ENCODE results near the gene ADAM17. TPM values are rescaled to one million over a fixed set of nuclear protein-coding genes. Genes with fewer than 3 reads are reported as not detected.

ADAM17 gene
- polyA plus RNA-seq, 3 donors from 2014 or later, result 6.3 to 14.9 (median 8.0) TPM

DNA sequence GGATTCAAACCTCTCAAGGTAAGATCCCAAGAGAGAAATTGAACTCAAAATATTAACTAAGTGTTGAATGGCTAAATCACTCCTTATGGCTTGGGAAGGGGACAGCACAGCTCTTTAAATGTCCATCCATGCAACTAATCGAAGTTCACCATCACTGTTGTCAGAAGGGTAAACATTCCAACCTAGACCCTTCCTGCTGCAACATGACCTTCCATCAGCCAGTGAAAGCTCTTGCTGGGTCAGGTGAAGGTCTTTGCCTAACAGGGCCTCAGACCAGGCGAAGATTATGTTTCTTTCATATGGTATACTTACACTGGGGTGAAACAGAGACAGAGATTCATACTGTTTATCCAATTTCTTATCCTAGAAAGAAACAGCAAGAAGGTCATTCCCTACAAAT is 64.8 kb downstream of the ADAM17 start:
- DNase-seq, result no peak
- Mint-ChIP-seq H3K27ac (peak overlapping the region in 4 of 6 donors; percentile 5 to 73 (median 32)), H3K36me3 (peaks cover 10 to 49% (median 28%) of the 10 kb centered on the region in 3 donors), H3K4me3 (no peak overlapping the region), H3K27me3 (ENCODE audit: low read depth in 3 of 3) (peaks cover 0 to 2% (median 0%) of the 10 kb centered on the region in 3 donors), H3K9me3 (no peaks in the 10 kb centered on the region), H3K4me1 (no peaks in the 10 kb centered on the region)

DNA sequence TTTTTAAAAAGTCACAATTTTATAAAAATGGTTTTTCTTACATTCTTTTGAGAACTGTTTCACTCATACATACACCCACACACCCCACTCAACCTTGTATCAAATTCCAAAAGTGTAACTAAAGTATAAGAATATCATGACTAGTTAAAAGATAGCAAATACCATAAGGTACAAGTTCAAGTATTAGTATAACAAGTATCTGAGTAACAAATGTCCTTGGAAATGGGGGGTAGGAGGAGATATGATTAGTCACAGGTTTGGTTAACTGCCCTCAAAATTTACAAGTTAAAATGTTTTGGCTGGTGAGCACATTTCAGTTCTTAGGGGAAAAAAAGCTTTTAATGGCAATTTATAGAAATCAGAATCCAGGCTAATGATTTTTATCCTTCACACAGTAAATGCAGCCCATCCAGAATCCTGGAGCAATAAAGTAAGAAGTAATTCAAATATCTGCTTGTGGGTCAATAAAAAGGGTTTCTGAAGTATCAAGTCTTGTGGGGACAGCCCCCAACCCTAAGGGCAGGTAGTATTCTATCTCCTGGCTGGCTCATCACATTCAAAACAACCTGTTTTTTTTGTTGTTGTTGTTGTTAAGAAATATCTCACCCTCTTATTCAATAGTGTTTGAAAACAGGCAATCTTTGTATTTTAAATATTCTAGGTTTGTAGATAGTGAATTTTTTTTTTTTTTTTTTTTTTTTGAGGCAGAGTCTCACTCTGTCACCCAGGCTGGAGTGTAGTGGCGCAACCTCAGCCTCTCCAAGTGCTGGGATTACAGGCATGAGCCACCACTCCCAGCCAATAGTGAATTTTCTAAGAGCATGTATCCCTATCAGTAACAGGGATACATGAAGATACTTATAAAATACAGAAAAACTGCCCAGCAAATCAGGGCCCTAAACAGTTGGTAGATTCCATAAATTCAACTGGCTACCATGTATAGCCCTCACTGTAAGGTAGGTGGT is 66.8 kb downstream of the ADAM17 start:
- no peak for DNase-seq
- Mint-ChIP-seq H3K36me3 (peaks cover 5 to 61% (median 23%) of the 10 kb centered on the region in 3 donors), H3K27ac (peak overlapping the region in 4 of 6 donors; percentile 7 to 40 (median 25)), H3K27me3 (ENCODE audit: low read depth in 3 of 3) (peaks cover 0 to 2% (median 0%) of the 10 kb centered on the region in 3 donors), H3K9me3 (no peaks in the 10 kb centered on the region), H3K4me3 (no peak overlapping the region), H3K4me1 (no peaks in the 10 kb centered on the region)

DNA sequence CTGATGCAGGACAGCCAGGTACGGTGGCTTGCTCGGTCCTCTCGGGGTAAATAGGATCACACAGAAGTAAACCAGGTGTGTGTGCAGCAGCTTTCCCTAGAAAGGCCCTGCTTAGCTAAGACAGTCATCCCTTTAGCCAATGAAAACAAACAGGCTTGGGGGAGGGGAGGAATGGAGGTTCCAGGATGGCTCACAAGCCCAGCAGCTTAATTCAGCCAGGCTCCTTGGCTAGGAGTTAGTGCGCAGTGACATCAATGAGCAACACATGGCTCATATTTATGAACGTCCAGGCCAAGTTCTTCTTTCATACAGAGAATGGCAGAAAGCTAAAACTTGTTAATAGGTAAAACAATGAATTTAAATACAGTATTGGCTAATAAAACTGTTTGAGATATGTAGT is 71.1 kb downstream of the ADAM17 start:
- Mint-ChIP-seq H3K36me3 (peaks cover 5 to 59% (median 18%) of the 10 kb centered on the region in 3 donors), H3K4me3 (no peak overlapping the region), H3K9me3 (no peaks in the 10 kb centered on the region), H3K27me3 (ENCODE audit: low read depth in 3 of 3) (peaks cover 0 to 2% (median 0%) of the 10 kb centered on the region in 3 donors), H3K4me1 (peaks cover 2 to 14% of the 10 kb centered on the region in 2 donors), H3K27ac (no peak overlapping the region)
- DNase-seq, result no peak

DNA sequence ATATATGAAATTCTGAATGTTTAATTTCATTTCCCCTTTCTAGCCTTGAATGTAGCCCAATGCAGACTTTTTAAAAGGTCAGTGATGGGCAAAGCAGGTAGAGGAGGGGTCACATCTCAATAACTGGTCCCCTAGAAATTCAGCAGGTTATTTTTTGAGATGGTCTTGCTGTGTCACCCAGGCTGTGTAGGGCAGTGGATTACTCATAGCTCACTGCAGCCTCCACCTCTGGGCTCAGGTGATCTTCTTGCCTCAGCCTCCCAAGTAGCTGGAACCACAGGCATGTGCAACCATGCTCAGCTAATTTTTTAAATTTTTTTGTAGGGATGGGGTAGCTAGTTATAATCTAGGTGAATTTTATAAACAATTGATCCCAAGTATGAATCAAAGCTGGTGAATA is 72.5 kb downstream of the ADAM17 start:
- H3K9me3 Mint-ChIP-seq, result no peaks in the 10 kb centered on the region
- peaks cover 11 to 24% of the 10 kb centered on the region in 2 donors for H3K4me1 Mint-ChIP-seq
- H3K27me3 Mint-ChIP-seq (ENCODE audit: low read depth in 3 of 3), result peaks cover 0 to 2% (median 0%) of the 10 kb centered on the region in 3 donors
- no peak overlapping the region for H3K27ac Mint-ChIP-seq
- peaks cover 8 to 47% (median 10%) of the 10 kb centered on the region in 3 donors for H3K36me3 Mint-ChIP-seq
- no peak overlapping the region for H3K4me3 Mint-ChIP-seq
- no peak for DNase-seq

DNA sequence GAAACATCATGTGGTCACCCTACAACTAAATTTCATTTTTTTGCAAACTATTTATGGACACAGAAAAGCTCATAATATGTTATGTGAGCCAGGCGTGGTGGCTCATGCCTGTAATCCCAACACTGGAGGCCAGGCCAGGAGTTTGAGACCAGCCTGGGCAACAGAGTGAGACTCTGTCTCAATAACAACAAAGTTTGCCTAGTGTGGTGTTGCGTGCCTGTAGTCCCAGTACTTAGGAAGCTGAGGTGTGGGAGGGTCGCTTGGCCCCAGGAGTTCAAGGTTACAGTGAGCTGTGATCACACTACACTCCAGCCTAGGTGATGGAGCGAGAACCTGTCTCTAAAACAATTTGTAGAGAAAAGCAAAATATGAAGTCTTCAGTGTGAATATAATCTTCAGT is 75.5 kb downstream of the ADAM17 start:
- Mint-ChIP-seq H3K4me3 (no peak overlapping the region), H3K27ac (peak overlapping the region in 3 of 6 donors; percentile 31 to 78 (median 57)), H3K27me3 (ENCODE audit: low read depth in 3 of 3) (peaks cover 0 to 6% (median 0%) of the 10 kb centered on the region in 3 donors), H3K4me1 (peaks cover 32 to 48% of the 10 kb centered on the region in 2 donors), H3K9me3 (no peaks in the 10 kb centered on the region), H3K36me3 (peaks cover 0 to 30% (median 5%) of the 10 kb centered on the region in 3 donors)
- DNase-seq, result no peak

DNA sequence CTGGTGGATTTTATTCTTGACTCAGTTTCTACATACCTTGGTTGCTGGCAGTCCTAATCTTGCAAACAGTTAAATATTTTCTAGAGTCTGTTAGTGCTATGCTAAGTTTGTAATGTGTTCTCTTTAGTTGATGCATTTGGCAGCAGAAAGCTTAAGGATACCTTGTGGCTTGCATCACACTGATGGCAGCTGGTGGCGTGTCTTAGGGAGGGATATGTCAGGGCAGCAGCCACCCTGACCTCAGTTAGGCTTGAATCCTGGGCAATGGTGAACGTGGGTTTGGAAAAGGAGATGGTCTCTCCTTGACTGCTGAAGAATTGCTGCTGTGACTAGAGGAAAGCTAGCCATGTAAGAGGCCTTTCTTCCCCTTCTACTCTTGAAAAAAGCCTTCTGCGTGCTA is 77.1 kb downstream of the ADAM17 start:
- Mint-ChIP-seq H3K27ac (peak overlapping the region in 4 of 6 donors; percentile 1 to 61 (median 28)), H3K27me3 (ENCODE audit: low read depth in 3 of 3) (peaks cover 0 to 12% (median 0%) of the 10 kb centered on the region in 3 donors), H3K4me3 (no peak overlapping the region), H3K36me3 (peaks cover 0 to 15% (median 5%) of the 10 kb centered on the region in 3 donors), H3K9me3 (no peaks in the 10 kb centered on the region), H3K4me1 (peaks cover 37 to 55% of the 10 kb centered on the region in 2 donors)
- DNase-seq, result no peak

DNA sequence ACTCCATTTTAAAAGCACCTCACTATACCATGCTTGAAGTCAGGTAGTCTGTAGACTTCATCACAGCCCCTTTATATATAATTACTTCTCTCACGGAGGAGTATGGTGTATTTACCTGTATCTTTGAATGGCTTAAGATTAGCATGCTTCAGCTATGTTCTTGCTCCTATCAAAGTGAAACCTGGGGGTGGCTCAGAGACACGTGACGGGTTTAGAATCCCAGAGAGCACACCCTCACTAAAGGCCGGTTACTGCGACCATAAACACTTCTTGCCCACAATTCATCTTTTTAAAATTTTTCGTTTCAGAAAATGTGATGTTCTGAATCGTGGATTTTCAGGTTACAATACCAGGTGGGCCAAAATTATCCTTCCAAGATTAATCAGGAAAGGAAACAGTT is 77.7 kb downstream of the ADAM17 start:
- Mint-ChIP-seq H3K27ac (peak overlapping the region in 1 of 6 donors; percentile 45), H3K4me3 (no peak overlapping the region)
- no peak for DNase-seq

DNA sequence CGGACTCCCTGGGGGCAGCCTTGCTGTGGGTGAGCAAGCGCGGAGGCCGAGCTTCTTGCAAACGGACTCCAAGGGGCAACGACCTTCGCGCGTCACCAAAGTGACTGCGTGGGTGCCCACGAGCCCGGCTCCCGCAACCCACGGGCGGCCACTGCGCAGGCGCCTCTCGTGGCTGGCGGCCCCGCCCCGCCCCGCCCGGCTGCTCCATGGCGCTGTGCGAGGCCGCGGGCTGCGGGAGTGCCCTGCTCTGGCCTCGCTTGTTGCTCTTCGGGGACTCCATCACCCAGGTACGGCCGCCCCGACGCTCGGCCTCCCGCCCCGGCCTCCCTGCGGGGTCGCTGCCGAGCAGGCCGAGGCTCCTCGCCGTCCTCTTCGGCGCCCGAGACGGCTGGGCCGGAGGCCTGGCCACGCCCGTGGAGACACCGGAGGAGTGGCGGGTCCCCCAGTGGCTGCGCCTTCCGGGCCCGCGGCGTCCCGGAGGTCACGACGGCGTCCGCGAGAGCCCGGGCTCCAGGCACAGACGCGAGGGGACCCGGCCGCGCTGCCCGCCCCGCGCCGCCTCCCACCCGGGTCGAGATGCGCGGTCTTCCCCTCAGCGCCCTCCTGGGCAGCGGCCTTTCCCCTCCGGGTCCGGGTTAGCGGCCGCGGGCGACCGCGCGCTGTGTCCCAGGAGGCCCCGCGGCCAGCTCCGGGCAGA is 81.1 kb downstream of the ADAM17 start, which contains the start of gene IAH1:
IAH1 (plus strand) TSS at position 191 of the 697 bp plus-strand sequence; CDS start at position 207, 16 bp downstream.
- Mint-ChIP-seq H3K27ac (peak within 1 kb of the TSS; percentile 76 to 95 (median 90)), H3K36me3 (peaks cover 0 to 16% (median 10%) of the 10 kb centered on the region in 3 donors), H3K9me3 (no peaks in the 10 kb centered on the region), H3K4me1 (peaks cover 43 to 50% of the 10 kb centered on the region in 2 donors), H3K27me3 (ENCODE audit: low read depth in 3 of 3) (peaks cover 0 to 12% (median 0%) of the 10 kb centered on the region in 3 donors), H3K4me3 (peak within 1 kb of the TSS; percentile 82 to 88 (median 87))
- peak; percentile 75 to 83 (median 78) for DNase-seq

More for the DNA sequence above, 77.7 kb downstream of the ADAM17 start:
- H3K4me1 Mint-ChIP-seq, result peaks cover 43 to 62% of the 10 kb centered on the region in 2 donors
- H3K27me3 Mint-ChIP-seq (ENCODE audit: low read depth in 3 of 3), result peaks cover 0 to 12% (median 0%) of the 10 kb centered on the region in 3 donors
- peaks cover 0 to 18% (median 5%) of the 10 kb centered on the region in 3 donors for H3K36me3 Mint-ChIP-seq
- H3K9me3 Mint-ChIP-seq, result no peaks in the 10 kb centered on the region

DNA sequence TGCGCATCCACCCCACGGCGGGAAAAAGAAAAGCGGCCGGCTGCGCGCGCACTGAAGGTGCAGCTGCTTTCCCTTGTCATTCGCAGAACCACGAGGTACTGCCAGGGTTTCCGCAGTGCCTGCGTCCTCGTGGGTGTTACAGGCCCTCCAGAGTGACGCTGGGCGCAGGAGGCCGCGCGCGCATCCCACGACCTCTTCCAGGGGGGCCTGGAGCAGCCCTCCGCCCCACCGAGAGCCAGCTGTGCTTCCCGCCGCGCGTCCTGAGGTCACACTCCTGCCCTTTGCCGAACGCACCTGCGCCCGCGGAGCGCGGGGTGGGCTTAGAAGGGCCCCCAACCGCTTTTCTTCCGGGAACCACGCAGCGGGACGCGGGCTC is 81.7 kb downstream of the ADAM17 start:
- Mint-ChIP-seq H3K27me3 (ENCODE audit: low read depth in 3 of 3) (peaks cover 0 to 12% (median 0%) of the 10 kb centered on the region in 3 donors), H3K4me1 (peaks cover 43 to 45% of the 10 kb centered on the region in 2 donors), H3K27ac (peak overlapping the region; percentile 76 to 95 (median 90)), H3K36me3 (peaks cover 0 to 16% (median 5%) of the 10 kb centered on the region in 3 donors), H3K9me3 (no peaks in the 10 kb centered on the region), H3K4me3 (peak overlapping the region; percentile 79 to 88 (median 87))
- peak; percentile 60 to 79 (median 71) for DNase-seq

DNA sequence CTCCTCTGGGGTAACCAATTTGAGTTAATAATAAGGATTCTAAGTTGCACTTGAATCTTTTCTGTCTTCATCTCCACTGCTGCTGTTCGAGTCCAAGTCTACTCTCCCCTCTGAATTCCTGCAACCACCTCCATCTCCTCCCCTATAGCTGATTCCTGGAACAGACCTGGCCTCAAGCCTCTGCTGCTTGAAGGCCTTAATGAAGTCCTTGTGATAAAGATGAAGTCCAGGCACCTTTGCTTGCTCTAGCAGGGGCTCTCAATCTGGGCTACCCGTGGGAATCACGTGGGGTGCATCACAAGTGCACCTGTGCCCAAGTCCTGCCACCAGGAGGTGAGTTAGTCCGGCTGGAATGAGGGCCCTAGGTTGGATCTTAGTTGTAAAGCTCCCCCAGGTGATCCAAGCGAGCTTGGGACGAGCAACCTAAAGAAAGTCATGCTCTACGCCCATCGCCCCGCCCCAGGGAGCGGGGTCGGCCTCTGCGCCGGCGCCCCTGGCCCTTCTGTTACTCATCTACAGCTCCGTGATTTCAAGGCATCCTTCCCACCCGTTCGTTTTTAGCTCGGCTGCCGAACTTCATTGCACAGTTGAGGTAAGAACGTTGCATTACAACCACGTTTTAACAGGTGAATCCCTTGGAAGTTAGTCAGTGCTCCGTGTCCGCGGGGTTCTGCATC is 82.2 kb downstream of the ADAM17 start:
- peak overlapping the region; percentile 58 to 95 (median 89) for H3K27ac Mint-ChIP-seq
- peaks cover 38 to 41% of the 10 kb centered on the region in 2 donors for H3K4me1 Mint-ChIP-seq
- peak overlapping the region; percentile 79 to 88 (median 87) for H3K4me3 Mint-ChIP-seq
- peaks cover 0 to 16% (median 5%) of the 10 kb centered on the region in 3 donors for H3K36me3 Mint-ChIP-seq
- DNase-seq, result no peak
- peaks cover 0 to 12% (median 0%) of the 10 kb centered on the region in 3 donors for H3K27me3 Mint-ChIP-seq (ENCODE audit: low read depth in 3 of 3)
- H3K9me3 Mint-ChIP-seq, result no peaks in the 10 kb centered on the region

DNA sequence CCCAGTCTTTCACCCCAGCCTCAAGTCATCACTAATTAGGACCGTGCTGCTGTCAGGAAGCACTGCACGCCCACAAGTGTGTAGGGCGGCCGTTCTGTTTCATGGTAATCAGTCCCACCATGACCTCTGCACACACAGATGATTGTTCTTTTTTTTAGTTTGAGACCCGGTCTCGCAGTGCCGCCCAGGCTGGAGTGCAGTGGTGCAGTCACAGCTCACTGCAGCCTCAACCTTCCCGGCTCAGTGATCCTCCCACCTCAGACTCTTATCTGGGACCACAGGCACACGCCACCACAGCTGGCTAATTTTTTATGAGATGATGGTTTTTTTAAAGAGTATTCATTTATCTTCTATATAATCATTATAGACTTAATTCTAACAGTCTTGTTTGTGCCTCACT is 83.1 kb downstream of the ADAM17 start:
- peaks cover 34 to 40% of the 10 kb centered on the region in 2 donors for H3K4me1 Mint-ChIP-seq
- DNase-seq, result no peak
- H3K27ac Mint-ChIP-seq, result peak overlapping the region in 3 of 6 donors; percentile 76 to 95 (median 91)
- peaks cover 0 to 16% (median 5%) of the 10 kb centered on the region in 3 donors for H3K36me3 Mint-ChIP-seq
- peaks cover 0 to 12% (median 0%) of the 10 kb centered on the region in 3 donors for H3K27me3 Mint-ChIP-seq (ENCODE audit: low read depth in 3 of 3)
- H3K9me3 Mint-ChIP-seq, result no peaks in the 10 kb centered on the region
- peak overlapping the region; percentile 28 to 88 (median 79) for H3K4me3 Mint-ChIP-seq

DNA sequence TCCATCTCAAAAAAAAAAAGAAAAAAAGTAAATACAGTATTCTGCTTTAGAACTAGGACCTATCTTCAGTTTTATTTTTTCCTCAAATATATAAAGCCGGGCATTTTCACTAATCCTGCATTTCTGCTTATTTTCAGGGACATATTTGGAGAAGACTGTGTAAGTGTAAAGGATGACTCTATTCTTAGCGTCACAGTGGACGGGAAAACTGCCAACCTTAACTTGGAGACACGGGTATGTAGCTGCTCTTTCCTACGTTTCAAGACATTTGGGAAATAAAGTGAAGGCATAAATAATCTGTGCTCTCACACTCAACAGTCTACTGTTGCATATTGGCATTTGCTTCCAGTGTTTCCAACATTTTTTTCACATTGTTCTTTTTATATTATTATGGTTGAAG is 84.4 kb downstream of the ADAM17 start:
- H3K27ac Mint-ChIP-seq, result no peak overlapping the region
- H3K36me3 Mint-ChIP-seq, result peaks cover 0 to 21% (median 5%) of the 10 kb centered on the region in 3 donors
- peaks cover 24 to 27% of the 10 kb centered on the region in 2 donors for H3K4me1 Mint-ChIP-seq
- H3K27me3 Mint-ChIP-seq (ENCODE audit: low read depth in 3 of 3), result peaks cover 0 to 12% (median 0%) of the 10 kb centered on the region in 3 donors
- H3K9me3 Mint-ChIP-seq, result no peaks in the 10 kb centered on the region
- DNase-seq, result no peak
- no peak overlapping the region for H3K4me3 Mint-ChIP-seq

DNA sequence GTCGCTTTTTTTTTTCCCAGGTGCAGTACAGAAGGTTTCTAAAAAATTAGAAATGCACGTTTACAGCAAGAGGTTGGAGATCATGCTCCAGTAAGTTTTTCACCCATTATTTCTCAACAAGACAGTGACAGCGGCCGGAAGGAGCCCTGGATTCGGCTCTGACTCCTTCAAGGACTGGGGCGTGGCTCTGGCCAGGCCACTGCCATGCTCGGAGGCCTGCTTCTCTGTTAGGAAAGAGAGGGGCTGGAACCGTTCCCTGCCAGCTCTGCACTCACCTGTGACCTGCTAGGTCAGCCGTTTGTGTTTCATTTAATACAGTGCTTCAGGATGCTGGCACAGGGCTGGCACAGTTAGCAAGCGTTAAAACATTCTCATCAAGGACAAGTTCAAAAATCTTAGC is 87.9 kb downstream of the ADAM17 start:
- no peaks in the 10 kb centered on the region for H3K9me3 Mint-ChIP-seq
- no peak for DNase-seq
- H3K4me1 Mint-ChIP-seq, result peaks cover 11 to 13% of the 10 kb centered on the region in 2 donors
- peaks cover 0 to 22% (median 13%) of the 10 kb centered on the region in 3 donors for H3K36me3 Mint-ChIP-seq
- no peak overlapping the region for H3K4me3 Mint-ChIP-seq
- H3K27ac Mint-ChIP-seq, result no peak overlapping the region
- no peaks in the 10 kb centered on the region for H3K27me3 Mint-ChIP-seq (ENCODE audit: low read depth in 3 of 3)

Data from immature natural killer cell (primary cell).